Measurements from ENCODE around the gene PCDH8.

DNA sequence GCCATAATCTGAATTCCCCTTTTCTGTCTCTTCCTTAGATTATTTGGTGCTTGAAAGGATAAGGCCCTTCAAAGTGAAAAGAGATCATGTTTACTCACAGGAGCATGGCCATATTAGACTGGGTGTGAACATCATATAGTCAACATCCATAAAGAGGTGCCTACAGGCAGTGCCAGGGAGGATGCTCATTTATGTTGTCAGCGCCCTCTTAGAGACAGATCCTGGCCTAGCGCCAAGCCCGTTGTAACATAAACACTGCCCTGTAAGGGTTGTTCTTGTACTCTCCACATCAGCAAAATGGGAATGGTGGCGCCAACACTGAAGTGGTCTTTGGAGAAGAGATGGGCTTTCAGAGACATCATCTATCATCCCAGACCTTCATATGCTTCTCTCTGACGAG is 16.1 kb downstream of the PCDH8 start:
- TF ChIP-seq, protein P1, sequence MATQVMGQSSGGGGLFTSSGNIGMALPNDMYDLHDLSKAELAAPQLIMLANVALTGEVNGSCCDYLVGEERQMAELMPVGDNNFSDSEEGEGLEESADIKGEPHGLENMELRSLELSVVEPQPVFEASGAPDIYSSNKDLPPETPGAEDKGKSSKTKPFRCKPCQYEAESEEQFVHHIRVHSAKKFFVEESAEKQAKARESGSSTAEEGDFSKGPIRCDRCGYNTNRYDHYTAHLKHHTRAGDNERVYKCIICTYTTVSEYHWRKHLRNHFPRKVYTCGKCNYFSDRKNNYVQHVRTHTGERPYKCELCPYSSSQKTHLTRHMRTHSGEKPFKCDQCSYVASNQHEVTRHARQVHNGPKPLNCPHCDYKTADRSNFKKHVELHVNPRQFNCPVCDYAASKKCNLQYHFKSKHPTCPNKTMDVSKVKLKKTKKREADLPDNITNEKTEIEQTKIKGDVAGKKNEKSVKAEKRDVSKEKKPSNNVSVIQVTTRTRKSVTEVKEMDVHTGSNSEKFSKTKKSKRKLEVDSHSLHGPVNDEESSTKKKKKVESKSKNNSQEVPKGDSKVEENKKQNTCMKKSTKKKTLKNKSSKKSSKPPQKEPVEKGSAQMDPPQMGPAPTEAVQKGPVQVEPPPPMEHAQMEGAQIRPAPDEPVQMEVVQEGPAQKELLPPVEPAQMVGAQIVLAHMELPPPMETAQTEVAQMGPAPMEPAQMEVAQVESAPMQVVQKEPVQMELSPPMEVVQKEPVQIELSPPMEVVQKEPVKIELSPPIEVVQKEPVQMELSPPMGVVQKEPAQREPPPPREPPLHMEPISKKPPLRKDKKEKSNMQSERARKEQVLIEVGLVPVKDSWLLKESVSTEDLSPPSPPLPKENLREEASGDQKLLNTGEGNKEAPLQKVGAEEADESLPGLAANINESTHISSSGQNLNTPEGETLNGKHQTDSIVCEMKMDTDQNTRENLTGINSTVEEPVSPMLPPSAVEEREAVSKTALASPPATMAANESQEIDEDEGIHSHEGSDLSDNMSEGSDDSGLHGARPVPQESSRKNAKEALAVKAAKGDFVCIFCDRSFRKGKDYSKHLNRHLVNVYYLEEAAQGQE (IDR thresholded peaks at IDR 0.05; ENCODE audit: borderline replicate concordance), result no peak
- TF ChIP-seq, protein P2, sequence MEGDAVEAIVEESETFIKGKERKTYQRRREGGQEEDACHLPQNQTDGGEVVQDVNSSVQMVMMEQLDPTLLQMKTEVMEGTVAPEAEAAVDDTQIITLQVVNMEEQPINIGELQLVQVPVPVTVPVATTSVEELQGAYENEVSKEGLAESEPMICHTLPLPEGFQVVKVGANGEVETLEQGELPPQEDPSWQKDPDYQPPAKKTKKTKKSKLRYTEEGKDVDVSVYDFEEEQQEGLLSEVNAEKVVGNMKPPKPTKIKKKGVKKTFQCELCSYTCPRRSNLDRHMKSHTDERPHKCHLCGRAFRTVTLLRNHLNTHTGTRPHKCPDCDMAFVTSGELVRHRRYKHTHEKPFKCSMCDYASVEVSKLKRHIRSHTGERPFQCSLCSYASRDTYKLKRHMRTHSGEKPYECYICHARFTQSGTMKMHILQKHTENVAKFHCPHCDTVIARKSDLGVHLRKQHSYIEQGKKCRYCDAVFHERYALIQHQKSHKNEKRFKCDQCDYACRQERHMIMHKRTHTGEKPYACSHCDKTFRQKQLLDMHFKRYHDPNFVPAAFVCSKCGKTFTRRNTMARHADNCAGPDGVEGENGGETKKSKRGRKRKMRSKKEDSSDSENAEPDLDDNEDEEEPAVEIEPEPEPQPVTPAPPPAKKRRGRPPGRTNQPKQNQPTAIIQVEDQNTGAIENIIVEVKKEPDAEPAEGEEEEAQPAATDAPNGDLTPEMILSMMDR (IDR thresholded peaks at IDR 0.05; ENCODE audit: poor library complexity, severe bottlenecking), result no peak

Data from neural cell (in vitro differentiated cells).